Globus pallidus (tissue), 1 donor: ENCODE data around the gene SRP9.
A peak's percentile ranks its signal among the peaks of the same experiment; 100 is the strongest.
"Not testable (repeated sequence)": the region's sequence is repeated elsewhere in the genome, so short reads cannot be mapped to it uniquely, and the experiment has no call there.

ENCODE experiments used
- DNase-seq: peaks from one replicate; pipeline ENCODE4 v3.0.0-alpha.2; 2015; ENCODE audit warnings: low spot score

SRP9 gene

DNA sequence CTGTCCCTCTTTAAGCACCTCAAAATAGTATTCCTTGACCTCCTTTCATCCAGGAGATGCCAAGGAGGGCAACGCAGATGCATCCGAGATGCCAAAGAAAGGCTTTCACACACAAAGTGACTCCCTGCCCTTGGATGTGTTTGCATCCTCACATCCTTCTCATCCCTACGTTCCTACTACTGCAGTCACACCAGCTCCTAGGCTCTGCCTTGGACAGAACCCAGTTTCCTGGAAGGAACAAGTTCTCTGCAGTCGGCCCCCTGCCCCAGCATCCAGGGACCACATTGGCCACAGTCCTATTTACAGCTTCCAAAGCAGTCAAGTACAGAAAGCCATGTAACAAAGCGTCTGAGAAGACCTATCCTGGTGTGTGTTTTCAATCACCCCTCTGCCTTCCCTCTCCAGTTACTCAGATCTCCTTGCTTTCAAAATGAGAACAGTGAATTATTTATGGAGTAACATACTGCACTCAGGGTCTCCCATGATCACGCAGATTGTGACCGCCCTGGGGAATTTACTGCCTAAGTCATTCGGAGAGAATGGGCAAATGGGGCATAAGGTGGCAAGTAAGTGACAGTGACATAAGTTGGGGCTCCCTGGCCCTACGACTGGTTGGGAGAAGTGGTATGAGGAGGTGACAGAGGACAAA lies 21.8 kb upstream of the SRP9 start:
- no peak for DNase-seq

DNA sequence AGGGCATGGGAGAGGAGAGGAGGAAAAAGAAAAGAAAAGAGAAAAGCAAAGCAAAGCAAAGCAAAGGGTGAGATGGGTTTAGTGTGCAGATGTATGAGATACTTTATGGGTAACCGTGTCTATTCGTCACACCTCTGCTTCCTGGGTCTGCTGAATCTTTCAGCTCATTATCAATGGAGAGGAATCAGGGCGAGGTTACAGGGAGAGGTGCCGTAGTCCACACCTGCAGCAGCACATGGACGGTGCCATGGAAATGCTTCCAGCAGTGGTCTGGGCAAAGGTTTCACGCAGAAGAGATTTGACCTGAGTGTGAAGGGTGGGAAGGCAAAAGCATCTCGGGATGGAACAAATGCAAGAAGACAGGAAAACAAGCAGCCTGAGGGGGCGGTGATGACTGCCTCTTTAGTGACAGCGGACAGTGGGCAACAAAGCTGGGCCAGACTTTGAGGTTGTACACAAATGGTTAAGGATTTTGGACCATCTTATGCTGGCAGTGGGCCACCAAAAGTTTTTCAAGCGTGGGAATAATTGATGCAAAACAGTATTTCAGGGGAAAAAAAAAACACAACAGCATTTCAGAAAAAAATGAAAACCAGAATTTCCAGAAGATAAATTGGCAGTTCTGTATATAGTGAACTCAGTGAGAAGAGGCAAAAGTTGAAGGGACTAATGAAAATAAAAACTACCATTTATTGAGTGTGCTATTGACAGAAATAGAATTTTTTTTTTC lies 19.5 kb upstream of the SRP9 start:
- DNase-seq, result no peak

GRCh38 chr1:225759972-225760371 lies 17.7 kb upstream of the SRP9 start:
- DNase-seq, result not testable (repeated sequence)

- no peak for DNase-seq
Observed at GRCh38 chr1:225760531-225760930, 17.1 kb upstream of the SRP9 start.

DNA sequence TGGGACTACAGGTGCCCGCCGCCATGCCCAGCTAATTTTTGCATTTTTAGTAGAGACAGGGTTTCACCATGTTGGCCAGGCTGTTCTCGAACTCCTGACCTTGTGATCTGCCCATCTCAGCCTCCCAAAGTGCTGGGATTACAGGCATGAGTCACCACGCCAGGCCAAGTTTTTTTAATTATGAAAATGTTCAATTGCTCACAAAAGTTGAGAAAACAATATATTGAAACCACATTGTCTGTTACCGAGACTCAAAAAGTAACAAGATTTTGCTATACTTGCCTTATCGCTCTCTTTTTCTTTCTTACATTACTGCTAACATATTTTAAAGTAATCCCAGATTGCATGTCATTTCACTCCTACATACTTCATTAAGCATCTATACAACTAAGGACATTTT lies 16.2 kb upstream of the SRP9 start:
- not testable (repeated sequence) for DNase-seq

- no peak for DNase-seq
Observed at GRCh38 chr1:225762002-225762441, 15.6 kb upstream of the SRP9 start.

DNA sequence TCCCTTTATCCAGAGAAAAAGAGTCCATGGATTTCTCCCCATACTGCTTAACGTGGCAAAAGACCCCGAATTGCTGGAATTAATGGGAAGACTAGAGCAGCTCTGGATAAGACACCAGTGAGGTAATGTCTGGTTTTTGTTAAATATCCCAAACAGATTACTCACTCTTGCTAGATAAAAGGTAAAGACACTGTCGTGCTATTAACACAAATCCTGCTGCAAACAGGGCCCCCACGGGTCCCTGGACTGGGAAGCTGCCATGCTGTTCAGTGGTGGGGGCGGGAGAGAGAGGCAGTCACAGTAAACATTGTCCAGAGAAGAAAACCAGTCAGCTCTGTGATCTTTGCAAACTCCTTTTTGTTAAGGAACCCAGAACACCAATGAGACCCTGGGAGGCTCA lies 15.2 kb upstream of the SRP9 start:
- DNase-seq, result no peak

DNA sequence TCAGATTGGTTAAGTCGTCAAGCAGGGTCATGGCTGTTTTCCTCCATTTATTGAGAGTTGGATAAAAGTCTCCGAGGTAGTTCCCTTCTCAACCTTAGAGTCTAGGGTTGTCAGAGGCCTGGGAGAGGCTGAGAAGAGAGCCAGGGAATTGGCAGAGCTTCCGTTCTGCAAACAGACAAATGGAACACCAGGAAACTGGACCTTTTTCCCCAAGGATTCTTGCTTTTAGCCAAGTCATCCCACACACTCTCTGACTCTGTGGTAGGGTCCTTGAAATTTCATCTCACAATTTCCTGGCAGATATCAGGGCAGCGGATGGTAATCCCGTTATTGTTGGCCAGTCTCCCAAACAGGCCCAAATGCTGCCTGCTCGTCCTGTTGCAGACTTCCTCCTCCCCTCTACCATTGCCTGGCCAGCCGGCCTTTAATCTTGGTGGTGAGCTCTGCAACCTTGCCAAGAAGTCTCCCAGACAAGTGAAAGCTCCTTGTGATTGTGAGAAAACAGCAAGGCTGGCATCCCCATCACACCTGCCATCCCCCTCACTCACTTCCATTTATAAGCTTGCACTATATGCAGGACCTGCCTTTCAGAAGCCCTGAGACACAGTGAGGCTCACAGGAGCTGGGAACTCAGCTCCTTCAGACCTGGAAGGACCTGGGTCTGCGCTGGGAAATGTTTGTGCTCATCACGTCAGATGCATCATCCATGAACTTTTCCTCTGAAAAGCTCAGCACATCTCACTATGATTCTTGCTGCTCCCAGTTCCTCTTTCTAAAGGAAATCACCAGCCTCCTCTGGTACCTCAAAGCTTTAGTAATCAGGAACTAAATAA lies 13.7 kb upstream of the SRP9 start:
- no peak for DNase-seq

DNA sequence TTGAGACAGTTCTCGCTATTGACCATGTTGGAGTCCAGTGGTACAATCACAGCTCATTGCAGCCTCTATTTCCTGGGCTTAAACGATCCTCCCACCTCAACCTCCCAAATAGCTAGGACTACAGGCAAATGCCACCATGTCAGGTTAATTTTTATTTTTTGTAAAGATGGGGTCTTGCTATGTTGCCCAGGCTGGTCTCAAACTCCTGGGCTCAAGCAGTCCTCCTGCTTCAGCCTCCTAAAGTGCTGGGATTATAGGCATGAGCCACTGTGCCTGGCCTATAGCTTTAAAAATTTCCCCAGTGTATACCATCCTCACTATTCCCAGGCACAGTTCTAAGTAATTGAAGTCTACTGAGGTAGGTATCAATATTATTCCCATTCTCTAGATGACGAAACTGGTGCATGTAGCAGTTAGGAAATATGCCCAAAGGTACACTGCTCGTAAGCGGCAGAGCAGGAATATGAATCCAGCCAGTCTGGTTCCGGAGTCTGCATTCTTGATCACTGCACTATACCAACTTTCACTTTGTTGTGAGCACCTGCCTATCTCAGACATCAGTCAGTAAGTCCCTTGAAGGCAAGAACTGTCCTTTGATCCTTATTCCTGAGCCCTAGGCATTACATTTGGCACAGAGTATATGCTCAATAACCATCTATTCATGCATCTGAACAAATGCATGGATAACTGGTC lies 11.5 kb upstream of the SRP9 start:
- DNase-seq, result no peak

GRCh38 chr1:225766967-225767633 lies 10.5 kb upstream of the SRP9 start:
- no peak for DNase-seq

GRCh38 chr1:225767634-225768540 lies 9.7 kb upstream of the SRP9 start:
- no peak for DNase-seq

- no peak for DNase-seq
Observed at GRCh38 chr1:225768662-225769426, 8.8 kb upstream of the SRP9 start.

DNA sequence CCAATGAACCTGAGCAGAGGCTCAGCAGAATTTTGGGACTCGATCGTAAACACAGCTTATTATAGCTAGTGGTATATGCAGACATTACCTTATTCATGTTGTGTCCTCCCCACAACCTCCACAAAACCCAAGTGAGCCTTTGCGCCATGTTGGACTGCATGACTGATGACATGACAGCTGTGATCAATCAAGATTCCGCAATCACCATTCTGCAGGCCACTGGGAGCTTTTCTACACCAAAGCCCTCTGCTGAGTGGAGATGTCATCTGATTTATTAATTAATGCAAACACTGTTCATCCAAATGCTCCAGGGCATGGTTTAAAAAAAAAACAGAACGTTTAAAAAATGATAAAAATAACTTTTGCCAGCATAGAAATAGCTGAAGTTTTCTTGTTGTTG lies 7.9 kb upstream of the SRP9 start:
- no peak for DNase-seq

- DNase-seq, result no peak
Observed at GRCh38 chr1:225770561-225771248, 6.9 kb upstream of the SRP9 start.

GRCh38 chr1:225771661-225772322 lies 5.8 kb upstream of the SRP9 start:
- no peak for DNase-seq

GRCh38 chr1:225772323-225772768 lies 5.3 kb upstream of the SRP9 start:
- peak; percentile 87 for DNase-seq

GRCh38 chr1:225772848-225773247 lies 4.8 kb upstream of the SRP9 start:
- DNase-seq, result no peak

- no peak for DNase-seq
Observed at GRCh38 chr1:225774281-225775147, 3.1 kb upstream of the SRP9 start.
